C4-2B (cell line): ENCODE data around the gene LUC7L3.

Source experiments
- CTCF ChIP-seq: fragments of 450-650 bp; conservative IDR thresholded peaks from 2 replicates; pipeline ENCODE4 v1.5.1; 2017; ENCODE audit warnings: mild to moderate bottlenecking
- ZFX ChIP-seq: fragments of 450-650 bp; IDR thresholded peaks from 2 replicates; pipeline ENCODE4 v1.6.1; 2017

- TF ChIP-seq CTCF, result no peak
- no peak for TF ChIP-seq ZFX
Measured at GRCh38 chr17:50725769-50726655, 6.6 kb downstream of the LUC7L3 start.
